A549 (cell line): ENCODE measurements around the gene MSRB3.

Experiments
- CTCF ChIP-seq: fragments of >200 bp; sonication (Bioruptor Twin); formaldehyde crosslinking; IDR thresholded peaks from 3 replicates; pipeline ENCODE4 v1.5.1; 2016
- E2F6 ChIP-seq: IDR thresholded peaks from 2 replicates; pipeline ENCODE4 v1.6.1; 2012; ENCODE audit warnings: low read depth, borderline replicate concordance
- EHMT2 ChIP-seq: fragments of 200-600 bp; sonication (generic); IDR thresholded peaks from 2 replicates; pipeline ENCODE4 v1.6.1; 2016; ENCODE audit warnings: antibody characterized with exemption, low read depth, mild to moderate bottlenecking, moderate library complexity
- ELK1 ChIP-seq: fragments of 150-350 bp; IDR thresholded peaks from 2 replicates; pipeline ENCODE4 v1.6.1; 2014; ENCODE audit warnings: low read depth, mild to moderate bottlenecking, low read length
- EP300 ChIP-seq, 2 experiments: fragments of >200 bp; sonication (Bioruptor Twin); formaldehyde crosslinking; IDR thresholded peaks; 2 replicates in 1 of 2; 3 replicates in 1 of 2; pipeline ENCODE4 v1.6.1; 2016 to 2017
- MAFK ChIP-seq: fragments of 450-650 bp; IDR thresholded peaks from 2 replicates; pipeline ENCODE4 v1.6.1; 2014; ENCODE audit not compliant: partially characterized antibody
- PBX3 ChIP-seq: IDR thresholded peaks from 2 replicates; pipeline ENCODE4 v1.6.1; 2012
- POLR2A ChIP-seq: IDR thresholded peaks from 2 replicates; pipeline ENCODE4 v1.6.1; 2012; ENCODE audit warnings: mild to moderate bottlenecking, low read length
- POLR2AphosphoS2 ChIP-seq: conservative IDR thresholded peaks from 2 replicates; pipeline ENCODE4 v1.6.1; 2012; ENCODE audit warnings: low read length, improper control_type of control experiment, inconsistent platforms
- REST ChIP-seq: fragments of 200-600 bp; sonication (generic); IDR thresholded peaks from 2 replicates; pipeline ENCODE4 v1.6.1; 2016; ENCODE audit warnings: antibody characterized with exemption, mild to moderate bottlenecking, moderate library complexity
- SREBF2 ChIP-seq: fragments of 450-650 bp; IDR thresholded peaks from 2 replicates; pipeline ENCODE4 v1.6.1; 2014; ENCODE audit warnings: mild to moderate bottlenecking, moderate library complexity

- no peak for TF ChIP-seq CTCF
- no peak for TF ChIP-seq E2F6
- TF ChIP-seq EP300 (IDR thresholded peaks at IDR 0.05): no peak
- no peak for TF ChIP-seq SREBF2
- no peak for TF ChIP-seq EHMT2
- TF ChIP-seq POLR2AphosphoS2: no peak
- TF ChIP-seq ELK1: no peak
- TF ChIP-seq PBX3: no peak
- no peak for TF ChIP-seq REST
- TF ChIP-seq POLR2A: no peak
- TF ChIP-seq MAFK: no peak
Measured at GRCh38 chr12:65465766-65466547, 187.5 kb downstream of the MSRB3 start.
